Measurements from ENCODE around the gene TRMT6.

GRCh38 chr20:5893621-5894020 lies 56.7 kb downstream of the TRMT6 start:
- no peak for TF ChIP-seq EP300 (IDR thresholded peaks at IDR 0.05; ENCODE audit: borderline replicate concordance)
- no peak for TF ChIP-seq REST (IDR thresholded peaks at IDR 0.05; ENCODE audit: low read depth)
- no peak for TF ChIP-seq CREB1 (IDR thresholded peaks at IDR 0.05; ENCODE audit: low read depth)
- no peak for TF ChIP-seq EGR1 (IDR thresholded peaks at IDR 0.05)
- no peak for TF ChIP-seq FOXM1 (IDR thresholded peaks at IDR 0.05; ENCODE audit: borderline replicate concordance, low read depth)
- TF ChIP-seq RAD21 (IDR thresholded peaks at IDR 0.05; ENCODE audit: low read depth), result no peak
- TF ChIP-seq TAF1 (IDR thresholded peaks at IDR 0.05; ENCODE audit: low read depth), result no peak
- no peak for TF ChIP-seq CEBPB (IDR thresholded peaks at IDR 0.05)
